Amygdala (tissue), 56 donors: ENCODE measurements around the gene SSR1.

Experiments
- DNase-seq, 56 donors: peaks; one replicate each; lab custom pipeline; 2025; lab: John Stamatoyannopoulos, UW

SSR1 gene

DNA sequence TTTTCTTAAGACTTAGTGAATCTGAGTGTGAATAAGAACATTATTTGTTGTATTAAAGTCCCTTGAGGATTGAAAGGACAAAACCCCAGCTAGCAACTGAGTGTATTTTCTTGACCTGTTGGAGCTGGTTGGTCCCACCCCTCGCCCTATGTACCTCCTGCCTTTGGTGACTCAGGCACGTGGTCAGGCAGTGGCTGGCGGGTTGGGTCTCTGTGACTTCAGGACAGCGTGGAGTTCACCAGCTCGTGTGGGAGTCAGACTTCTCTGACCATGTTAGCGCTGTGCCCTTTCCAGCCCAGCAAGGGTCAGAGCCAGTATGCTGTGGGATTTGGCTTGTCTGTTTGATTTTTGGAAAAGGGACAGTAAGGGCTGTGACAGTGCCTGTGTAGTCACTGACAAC, 93.7 kb downstream of the SSR1 start:
- no peak for DNase-seq

DNA sequence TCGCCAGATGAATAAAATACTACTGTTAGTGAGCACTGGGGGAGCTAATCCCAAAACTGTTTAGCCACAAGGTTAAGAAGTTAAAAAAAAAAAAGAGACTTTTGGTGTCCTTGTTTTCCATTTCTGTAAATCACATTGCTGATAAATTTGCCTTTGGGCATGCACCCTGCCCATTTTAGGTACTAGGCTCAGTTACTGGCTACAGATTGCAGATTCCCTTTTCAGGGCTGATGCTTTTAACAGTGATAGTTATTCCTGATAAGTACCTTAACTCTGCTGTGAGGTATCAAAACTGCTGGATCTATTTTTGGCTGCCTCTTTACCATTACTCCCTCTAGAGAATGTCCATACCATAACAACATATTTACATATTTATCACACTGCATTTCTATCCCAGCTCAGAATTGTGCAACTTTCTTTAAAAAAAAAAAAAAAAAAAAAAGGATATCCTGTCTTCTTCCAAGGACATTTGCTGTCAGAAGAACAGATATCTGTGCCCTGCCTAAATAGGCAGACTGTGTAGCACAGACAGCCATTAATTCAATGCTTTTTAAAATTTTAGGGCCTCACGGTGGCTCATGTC, 94.5 kb downstream of the SSR1 start:
- no peak for DNase-seq
